Chondrocyte (in vitro differentiated cells): Measurements from ENCODE around the gene OMD. TPM values are rescaled to one million over a fixed set of nuclear protein-coding genes. Genes with fewer than 3 reads are reported as not detected.

Source experiments
- DNase-seq: peaks from one replicate; pipeline ENCODE4 v3.0.0; 2021; ENCODE audit warnings: mixed read lengths, low spot score
- H3K27ac Mint-ChIP-seq: one replicate; pipeline ENCODE4 v1.8.0; 2021; ENCODE audit warnings: mild to moderate bottlenecking, moderate library complexity, mixed read lengths; ENCODE audit not compliant: unreplicated experiment
- H3K27me3 Mint-ChIP-seq: 2 replicates; pipeline ENCODE4 v1.8.0; 2021; ENCODE audit warnings: low read depth, mixed read lengths
- H3K36me3 Mint-ChIP-seq: 2 replicates; pipeline ENCODE4 v1.8.0; 2021; ENCODE audit warnings: low read depth, mixed read lengths
- H3K4me1 Mint-ChIP-seq: 2 replicates; pipeline ENCODE4 v1.8.0; 2021; ENCODE audit warnings: low read depth, mild to moderate bottlenecking, mixed read lengths
- H3K4me3 Mint-ChIP-seq: one replicate; pipeline ENCODE4 v1.8.0; 2021; ENCODE audit warnings: mild to moderate bottlenecking, moderate library complexity, mixed read lengths; ENCODE audit not compliant: unreplicated experiment
- H3K9me3 Mint-ChIP-seq: 2 replicates; pipeline ENCODE4 v1.8.0; 2021; ENCODE audit warnings: low read depth, mixed read lengths
- CTCF ChIP-seq: fragments of 200-600 bp; sonication (generic); IDR thresholded peaks from 2 replicates; pipeline ENCODE4 v1.5.0; 2021; ENCODE audit warnings: antibody characterized with exemption, mild to moderate bottlenecking, moderate library complexity
- long read RNA-seq: library from polyadenylated mRNA; stranded (forward); transcript quantifications from one replicate; pipeline ENCODE4 v2.0.0, GENCODE V29; 2021
- total RNA-seq: library from RNA; stranded (reverse); gene quantifications from 3 replicates; pipeline ENCODE4 v1.2.1, GENCODE V29; 2021

Gene OMD
- total RNA-seq, result 25.6 to 148 TPM (median 28.5 TPM) in 3 replicates
- long read RNA-seq, transcript OMD-201 (3 exons, 2,449 nt), result major isoform, 40 of 46 reads
- long read RNA-seq, partial matches to known transcripts, result 3 of 46 reads
- long read RNA-seq, other reads (novel, unspliced or antisense), result 3 of 46 reads

- Mint-ChIP-seq H3K27me3 (no peaks in the 10 kb centered on the region), H3K9me3 (peaks cover 6% of the 10 kb centered on the region), H3K27ac (peak within 1 kb of the TSS; percentile 77), H3K4me1 (peaks cover 61% of the 10 kb centered on the region), H3K4me3 (peak within 1 kb of the TSS; percentile 64), H3K36me3 (peaks cover 7% of the 10 kb centered on the region)
- no peak for DNase-seq
- no peak for TF ChIP-seq CTCF
Observed at GRCh38 chr9:92424340-92424739, at the start of gene OMD. TSS of gene OMD (minus strand) at chr9:92424471. CDS start at chr9:92417558, 6,913 bp downstream.

- Mint-ChIP-seq H3K9me3 (no peaks in the 10 kb centered on the region), H3K4me3 (no peak overlapping the region), H3K36me3 (peaks cover 32% of the 10 kb centered on the region), H3K4me1 (peaks cover 27% of the 10 kb centered on the region), H3K27ac (no peak overlapping the region), H3K27me3 (no peaks in the 10 kb centered on the region)
- DNase-seq, result no peak
- TF ChIP-seq CTCF, result no peak
Observed at GRCh38 chr9:92468206-92468605, 43.9 kb upstream of the OMD start.

- no peak overlapping the region for H3K4me3 Mint-ChIP-seq
- DNase-seq, result no peak
- H3K9me3 Mint-ChIP-seq, result no peaks in the 10 kb centered on the region
- peaks cover 29% of the 10 kb centered on the region for H3K4me1 Mint-ChIP-seq
- TF ChIP-seq CTCF, result no peak
- no peaks in the 10 kb centered on the region for H3K27me3 Mint-ChIP-seq
- peaks cover 28% of the 10 kb centered on the region for H3K36me3 Mint-ChIP-seq
- H3K27ac Mint-ChIP-seq, result no peak overlapping the region
Observed at GRCh38 chr9:92467511-92467910, 43.2 kb upstream of the OMD start.

- Mint-ChIP-seq H3K27ac (no peak overlapping the region), H3K9me3 (no peaks in the 10 kb centered on the region), H3K4me1 (peaks cover 29% of the 10 kb centered on the region), H3K27me3 (no peaks in the 10 kb centered on the region), H3K4me3 (no peak overlapping the region), H3K36me3 (peaks cover 30% of the 10 kb centered on the region)
- DNase-seq, result no peak
- no peak for TF ChIP-seq CTCF
Observed at GRCh38 chr9:92467041-92467440, 42.8 kb upstream of the OMD start.

GRCh38 chr9:92463984-92464383 is 39.7 kb upstream of the OMD start:
- no peaks in the 10 kb centered on the region for H3K27me3 Mint-ChIP-seq
- no peaks in the 10 kb centered on the region for H3K9me3 Mint-ChIP-seq
- no peak overlapping the region for H3K4me3 Mint-ChIP-seq
- H3K36me3 Mint-ChIP-seq, result peaks cover 30% of the 10 kb centered on the region
- no peak for TF ChIP-seq CTCF
- H3K4me1 Mint-ChIP-seq, result peaks cover 29% of the 10 kb centered on the region
- peak overlapping the region; percentile 95 for H3K27ac Mint-ChIP-seq
- no peak for DNase-seq
